NCI-H774 (cell line): ENCODE measurements around the gene STAT6.
"Not testable (repeated sequence)": the region's sequence is repeated elsewhere in the genome, so short reads cannot be mapped to it uniquely, and the experiment has no call there.

Source experiments
- DNase-seq: peaks from one replicate; lab custom pipeline; 2025; lab: John Stamatoyannopoulos, UW

STAT6 gene

DNA sequence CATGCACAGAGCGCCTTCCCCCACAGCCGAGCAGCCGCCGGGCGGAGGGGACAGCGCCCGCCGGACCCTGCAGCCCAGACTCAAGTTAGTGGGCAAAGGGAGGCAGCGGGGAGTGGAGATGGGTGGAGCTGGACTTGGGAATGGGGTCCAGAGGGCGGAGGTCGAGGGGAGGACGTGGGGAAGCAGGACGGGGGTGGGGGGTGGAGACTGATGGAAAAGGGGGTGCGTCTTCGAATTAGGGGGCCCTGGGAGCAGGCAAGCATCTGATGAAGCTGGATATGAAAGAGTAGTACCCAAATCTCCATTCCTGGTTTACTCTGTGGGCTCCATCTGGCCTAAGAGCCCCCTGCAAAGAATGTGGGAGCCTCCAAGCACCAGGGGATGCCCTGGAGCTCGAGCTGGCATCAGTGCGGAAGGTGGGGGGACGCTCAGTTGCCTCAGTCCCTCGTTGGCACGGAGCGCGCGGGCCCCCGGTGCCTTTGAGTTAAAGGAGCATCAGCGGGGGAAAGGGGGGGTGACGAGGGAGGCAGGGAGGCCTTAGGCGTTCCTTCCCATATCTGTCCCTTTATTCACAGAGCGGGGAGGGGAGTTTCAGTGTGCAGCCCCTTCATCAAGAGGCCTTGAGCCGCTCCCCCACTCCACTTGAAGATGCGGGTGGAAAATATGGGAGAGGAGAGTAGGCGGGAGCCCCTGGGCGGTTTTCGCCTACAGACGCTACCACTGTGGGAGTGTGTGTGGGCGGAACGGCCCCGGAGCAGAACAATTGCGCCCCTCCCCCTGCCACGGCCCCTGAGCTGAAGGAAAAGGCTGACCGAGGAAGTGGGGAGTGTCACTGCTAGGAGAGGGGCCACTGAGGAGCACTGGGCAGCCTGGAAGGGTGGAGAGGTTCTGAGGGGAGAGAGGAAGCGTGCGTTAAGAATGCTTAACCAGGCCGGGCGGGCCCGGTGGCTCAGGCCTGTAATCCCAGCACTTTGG lies 21.6 kb downstream of the STAT6 start:
- no peak for DNase-seq

DNA sequence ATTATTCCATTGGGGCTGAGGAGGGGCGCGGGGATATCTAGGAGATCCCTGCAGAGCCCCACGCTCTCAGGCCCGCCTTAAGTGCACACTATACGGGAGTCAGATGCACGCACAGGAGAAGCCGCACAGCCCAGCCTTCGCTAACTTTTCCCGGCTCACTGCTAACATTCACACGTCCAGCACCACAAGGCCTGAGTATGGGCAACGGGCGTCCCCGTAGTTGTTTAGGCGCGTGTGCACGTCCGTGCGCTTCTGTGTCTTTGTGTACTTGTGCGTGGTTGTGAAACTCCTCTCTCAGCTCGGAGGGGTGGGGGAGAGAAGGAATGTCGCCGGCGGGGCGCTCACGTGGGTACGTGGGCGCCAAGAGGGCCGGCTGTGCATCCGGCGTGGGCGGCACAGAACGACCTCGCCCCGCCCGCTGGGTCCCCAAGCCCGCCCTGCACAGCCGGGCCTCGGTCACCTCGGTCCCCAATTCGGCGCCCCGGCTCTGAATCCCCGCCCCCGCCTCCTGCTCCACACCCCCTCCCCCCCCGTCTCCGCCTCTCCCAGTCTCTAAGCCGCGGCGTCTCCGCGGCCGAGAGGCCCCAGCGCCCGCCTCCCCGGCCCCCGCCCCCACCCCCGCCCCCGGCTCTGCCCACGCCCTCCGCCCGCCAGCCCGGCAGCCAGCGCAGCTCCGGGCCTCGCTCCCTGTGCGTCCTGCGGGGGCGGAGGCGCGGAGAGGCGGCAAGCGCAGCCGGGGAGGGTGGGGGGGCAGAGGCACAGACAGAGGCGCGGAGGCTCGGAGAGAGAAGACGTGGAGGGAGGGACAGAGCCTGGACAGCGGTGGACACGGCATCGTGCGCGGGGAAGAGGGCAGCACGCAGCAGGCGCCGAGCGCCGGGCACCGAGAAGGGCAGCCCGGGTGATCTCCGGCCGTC lies 22.6 kb downstream of the STAT6 start, which contains the start of gene NAB2:
Gene NAB2, plus strand, starts transcription at position 761 of the 917 bp plus-strand sequence. CDS start 158 bp downstream, outside the sequence.
- DNase-seq, result peak; percentile 92

DNA sequence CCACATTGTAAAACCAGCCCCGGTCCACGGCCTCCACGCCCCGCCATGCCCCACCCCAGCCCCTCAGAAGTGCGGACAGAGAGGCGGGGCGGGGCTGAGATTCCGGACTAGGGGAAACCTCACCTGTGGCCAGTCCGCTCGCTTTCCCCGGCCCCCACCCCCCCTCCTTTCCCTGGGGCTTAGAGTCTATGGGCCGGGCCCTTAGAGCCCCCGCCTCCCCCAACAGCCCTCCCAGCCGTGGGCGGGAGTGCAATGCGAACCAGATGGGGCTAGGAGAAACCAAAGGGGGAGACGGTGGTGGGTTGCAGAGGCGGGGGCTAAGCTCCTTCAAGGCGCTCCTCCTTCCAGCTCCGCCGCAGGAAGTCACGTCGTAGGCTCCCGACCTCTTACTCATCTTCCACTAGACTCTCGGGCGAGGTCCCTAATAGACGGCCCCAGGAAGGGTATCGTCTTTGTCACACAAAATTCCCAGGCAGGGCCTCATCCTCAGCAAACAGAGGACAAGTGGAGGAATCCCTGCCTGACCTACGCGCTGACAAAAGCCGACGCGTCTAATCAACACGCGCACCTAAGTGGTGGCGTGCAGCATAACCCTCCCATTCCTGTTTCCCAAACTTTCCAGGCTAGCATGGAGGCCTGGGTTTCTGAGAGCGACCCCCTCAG lies 23.3 kb downstream of the STAT6 start:
- DNase-seq, result peak; percentile 58

DNA sequence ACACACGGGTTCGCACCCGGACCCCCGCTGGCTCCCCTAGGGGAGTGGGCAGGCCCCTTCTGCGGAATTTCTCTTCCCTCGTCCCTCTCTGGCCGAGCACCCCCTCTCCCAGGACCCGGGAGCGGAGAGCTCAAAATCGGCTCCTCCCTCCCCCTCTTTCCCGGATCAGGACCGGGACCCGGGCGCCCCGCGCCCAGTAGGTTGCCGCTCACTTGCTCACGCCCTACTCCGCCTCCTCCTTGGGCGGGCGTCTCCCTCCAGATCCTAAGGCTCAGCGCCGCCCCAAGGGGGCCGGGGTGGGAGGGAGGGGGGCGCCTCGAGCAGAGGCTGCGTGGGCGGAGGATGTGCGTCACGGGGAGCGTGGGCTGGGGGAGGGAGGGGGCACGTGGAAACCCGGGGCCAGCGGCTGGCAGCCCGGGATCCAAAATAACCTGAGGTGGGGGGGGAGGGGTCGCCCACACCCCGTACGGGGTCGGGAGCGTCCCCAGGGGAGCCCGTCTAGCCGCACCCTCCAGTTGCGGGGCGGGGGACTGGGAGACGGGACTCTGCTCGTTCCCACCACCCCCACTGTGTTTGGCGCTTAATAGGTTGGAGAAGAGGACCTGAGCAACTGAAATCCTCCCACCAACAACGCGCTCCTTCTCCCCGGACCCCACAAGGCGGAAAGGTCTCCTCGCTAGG lies 24.0 kb downstream of the STAT6 start:
- peak; percentile 58 for DNase-seq

DNA sequence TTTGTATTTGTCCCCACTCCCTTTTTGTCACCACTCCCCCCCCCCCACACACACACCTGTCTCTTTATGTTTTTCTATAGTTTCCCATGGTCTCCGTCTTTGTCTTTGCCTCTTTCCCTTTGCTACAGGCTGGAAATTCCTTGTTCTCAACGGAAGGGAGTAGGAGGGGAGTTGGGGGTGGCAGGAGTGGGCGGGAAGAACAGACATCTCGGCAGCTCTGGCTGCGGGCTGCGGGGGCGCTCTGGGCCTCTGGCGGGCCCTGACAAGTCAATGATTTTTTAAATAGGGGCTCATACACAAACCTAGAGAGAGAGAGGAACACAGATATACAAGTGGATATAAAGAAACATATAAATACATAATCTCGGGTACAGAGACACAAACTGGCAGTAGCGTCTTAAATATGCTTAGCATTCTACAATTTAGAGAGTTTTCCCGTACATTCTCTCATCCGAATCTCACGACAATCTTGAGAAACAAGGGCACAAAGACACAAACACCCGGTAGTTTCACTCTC lies 24.6 kb downstream of the STAT6 start:
- DNase-seq, result peak; percentile 17

DNA sequence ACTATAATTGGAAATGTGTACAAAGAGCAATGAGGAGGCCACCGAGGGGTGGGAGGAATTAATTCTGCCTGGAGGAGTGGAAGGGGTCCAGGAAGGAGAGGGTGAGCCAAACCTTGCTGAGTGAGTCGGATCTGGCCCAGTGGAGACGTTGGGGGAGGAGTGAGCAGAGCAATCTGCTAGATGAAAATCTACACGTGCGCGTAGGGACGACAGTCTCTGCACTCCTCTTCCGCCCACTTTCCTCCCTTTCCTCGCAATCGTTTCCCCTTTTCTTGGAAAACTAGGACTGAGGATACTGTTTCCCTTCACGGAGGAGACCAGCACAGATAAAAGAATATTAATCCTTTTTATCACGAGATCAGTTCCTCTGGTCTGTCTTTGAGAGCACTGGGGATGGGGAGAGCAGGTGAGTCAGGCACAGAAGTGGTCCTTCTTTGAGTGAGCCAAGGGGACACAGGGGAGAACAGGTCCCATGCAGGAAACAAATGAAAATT lies 25.1 kb downstream of the STAT6 start:
- no peak for DNase-seq

DNA sequence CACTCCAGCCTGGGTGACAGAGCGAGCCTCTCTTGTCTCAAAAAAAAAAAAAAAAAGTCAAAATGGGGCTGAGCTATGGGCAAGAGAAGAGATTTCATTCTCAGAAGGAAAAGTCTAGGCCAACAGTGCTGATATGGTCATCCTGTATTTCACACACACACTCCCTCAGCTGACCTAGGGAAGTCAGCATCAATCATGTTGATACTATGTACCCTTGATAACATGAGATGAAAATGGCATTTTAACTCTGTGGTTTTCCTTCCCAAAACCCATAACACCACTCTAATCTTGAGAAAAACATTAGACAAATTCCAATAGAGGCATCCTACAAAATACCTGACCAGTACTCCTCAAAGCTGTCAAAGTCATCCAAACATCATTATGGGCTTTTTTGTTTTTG lies 30.3 kb downstream of the STAT6 start:
- DNase-seq, result no peak

DNA sequence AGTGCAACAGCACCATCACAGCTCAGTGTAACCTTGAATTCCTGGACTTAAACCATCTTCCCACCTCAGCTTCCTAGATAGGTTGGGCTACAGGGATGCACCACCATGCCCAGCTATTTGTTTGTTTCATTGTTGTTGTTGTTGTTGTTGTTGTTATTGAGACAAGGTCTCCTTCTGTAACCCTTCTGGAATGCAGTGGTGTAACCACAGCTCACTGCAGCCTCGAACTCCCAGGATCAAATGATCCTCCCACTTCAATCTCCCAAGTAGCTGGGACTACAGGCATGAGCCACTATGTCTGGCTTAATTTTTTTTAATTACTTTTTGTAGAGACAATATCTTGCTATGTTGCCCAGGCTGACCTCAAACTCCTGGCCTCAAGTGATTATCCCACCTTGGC lies 31.3 kb downstream of the STAT6 start:
- no peak for DNase-seq

DNA sequence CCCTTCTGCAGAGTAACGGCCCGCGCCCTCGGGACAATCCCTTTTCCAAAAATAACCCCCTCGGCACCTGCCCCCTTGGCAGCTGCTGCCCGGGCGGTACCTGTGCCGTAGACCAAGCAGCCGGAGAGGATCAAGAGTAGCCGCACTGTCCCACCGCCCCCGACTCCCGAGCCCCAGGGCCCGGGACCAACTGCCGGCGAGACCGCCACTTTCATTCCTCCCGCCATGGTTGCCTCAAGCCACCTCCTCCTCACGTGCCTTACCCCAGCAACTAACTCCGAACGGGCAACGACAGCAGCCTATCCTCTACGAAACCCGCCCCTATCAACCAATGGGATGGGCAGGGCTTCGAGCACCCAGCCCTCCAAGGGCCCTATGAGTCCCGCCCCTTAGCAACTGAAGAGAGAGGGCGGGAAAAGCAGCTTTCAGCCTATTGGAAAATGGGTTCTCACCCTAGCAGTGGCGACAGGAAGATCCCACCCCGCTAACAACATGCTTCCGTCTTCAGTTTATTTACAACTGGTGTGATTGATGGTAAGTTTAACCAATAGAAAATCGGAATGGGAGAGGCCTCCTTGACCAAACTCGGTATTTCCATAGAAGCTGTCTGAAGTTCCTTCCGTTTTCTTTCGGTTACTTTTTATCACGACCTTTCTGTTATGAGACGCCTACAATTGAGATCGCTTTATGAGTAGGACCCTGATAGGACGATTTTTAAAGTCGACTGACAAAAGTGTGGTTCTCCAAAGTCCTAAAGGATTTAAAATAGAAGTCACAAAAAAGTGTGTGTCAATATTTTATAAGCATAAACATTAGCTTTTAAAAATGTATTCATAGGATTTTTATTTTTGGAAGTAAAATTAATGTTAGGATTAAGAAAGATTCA lies 32.4 kb downstream of the STAT6 start, which contains the start of gene NEMP1:
Gene NEMP1, minus strand, starts transcription at position 273 of the 886 bp plus-strand sequence. Its CDS starts 46 bp downstream, at position 227.
- peak; percentile 100 for DNase-seq

DNA sequence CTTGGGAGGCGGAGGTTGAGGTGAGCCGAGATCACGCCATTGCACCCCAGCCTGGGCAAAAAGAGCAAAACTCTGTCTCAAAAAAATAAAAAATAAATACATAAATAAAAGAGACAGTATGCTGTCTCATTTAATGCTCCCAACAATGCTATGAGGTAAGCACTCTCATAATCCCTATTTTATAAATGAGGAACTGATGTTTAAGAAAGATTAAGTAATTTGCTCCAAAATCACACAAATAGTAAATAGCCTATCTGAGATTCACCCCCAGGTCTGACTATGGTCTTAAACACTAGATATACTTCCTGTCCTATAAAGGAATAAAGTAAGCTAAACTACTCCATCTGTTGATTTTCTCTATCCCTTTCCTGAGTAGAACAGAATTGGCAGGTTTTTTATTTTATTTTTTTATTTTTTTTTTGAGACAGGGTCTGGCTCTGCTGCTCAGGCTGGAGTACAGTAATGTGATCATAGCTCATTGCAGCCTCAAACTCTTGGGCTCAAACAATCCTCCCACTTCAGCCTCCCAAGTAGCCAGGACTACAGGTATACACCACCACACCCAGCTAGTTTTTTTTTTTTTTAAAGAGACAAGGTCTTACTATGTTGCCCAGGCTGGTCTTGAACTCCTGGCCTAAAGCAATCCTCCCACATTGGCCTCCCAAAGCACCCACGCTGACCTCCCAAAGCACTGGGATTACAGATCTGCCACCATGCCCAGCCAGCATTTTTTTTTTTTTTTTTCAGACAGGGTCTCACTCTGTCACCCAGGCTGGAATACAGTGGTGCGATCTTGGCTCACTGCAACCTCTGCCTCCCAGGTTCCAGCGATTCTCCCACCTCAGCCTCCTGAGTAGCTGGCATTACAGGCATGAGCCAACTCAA lies 37.4 kb downstream of the STAT6 start:
- not testable (repeated sequence) for DNase-seq

DNA sequence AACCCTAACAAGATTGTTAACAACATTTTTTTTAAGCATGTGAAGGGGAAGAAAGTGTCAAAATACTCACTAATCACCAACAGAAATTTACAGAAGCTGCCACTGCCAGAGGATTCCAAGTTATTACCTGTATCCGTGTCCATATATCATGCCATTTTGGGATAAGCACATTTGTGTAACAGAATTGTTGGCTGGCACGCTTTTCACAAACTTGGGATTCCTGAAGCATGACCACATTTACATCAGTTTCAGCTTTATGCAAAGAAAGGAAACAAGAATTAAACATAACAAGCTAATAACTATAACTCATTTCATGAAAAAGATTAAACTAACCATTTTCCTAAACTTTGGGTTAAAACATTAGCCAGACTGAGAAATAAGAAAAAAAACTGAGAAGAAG lies 38.5 kb downstream of the STAT6 start:
- DNase-seq, result no peak

DNA sequence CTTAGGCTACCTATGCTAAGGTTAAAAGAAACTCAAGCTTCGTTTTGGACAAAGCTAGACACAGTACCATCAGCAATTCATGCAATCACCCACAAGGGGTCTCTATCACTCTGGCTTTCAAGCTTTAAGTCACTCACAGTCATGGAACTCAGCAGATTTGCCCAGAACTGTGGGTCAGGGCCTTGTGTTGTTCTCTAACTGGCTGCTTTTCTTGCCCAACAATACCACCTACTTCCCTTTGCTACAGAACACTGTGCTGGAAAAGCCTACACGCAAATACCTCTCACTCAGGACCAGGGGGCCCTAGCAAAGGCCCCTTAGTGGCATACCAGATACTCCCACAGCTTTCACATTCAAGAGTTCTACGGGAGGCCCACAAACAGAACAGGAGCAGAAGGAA lies 41.6 kb downstream of the STAT6 start:
- peak; percentile 51 for DNase-seq

DNA sequence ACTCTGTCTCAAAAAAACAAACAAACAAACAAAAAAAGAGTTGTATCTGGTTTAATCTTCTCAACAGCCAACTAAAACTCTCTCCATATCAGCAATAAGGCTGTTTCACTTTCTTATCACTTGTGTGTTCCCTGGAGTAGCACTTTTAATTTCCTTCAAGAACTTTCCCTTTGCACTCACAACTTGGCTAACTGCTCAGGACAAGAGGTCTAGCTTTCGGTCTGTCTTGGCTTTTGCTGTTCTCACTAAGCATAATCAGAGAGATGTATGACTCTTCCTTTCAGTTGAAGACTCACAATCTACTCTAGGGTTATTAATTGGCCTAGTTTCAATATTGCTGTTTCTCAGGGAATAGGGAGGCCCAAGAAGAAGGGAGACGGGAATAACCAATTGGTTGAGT lies 44.9 kb downstream of the STAT6 start:
- no peak for DNase-seq

DNA sequence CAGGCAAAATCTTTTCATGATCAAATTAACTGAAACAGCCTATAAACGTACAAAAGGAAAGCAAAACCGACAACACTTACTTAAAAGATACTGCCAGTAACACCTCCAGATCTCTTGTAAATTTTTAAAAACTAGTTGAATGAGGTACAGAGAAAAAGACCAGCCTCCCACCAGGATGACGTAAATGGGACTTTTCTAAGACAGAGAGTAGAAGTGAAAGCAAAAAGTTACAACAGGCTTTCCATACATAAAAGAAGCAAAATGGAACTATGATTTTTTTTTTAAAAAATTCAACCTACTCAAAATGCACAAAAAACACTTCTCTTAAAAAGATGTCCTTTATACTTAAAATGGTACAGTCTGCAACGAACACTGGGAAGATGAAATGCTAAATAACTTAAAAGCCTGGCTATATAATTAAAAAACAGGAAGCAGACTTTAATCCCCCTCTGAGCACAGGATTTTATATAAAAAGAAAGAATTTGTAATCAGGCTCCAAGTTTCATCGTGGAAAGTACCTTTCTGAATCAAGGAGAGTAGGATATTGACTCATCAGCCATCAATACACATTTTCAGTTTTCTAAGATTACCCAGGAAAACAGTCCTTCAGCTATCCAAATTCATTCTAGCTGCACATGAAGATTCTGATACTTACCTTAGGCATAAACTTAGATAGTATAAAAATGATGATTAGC lies 47.0 kb downstream of the STAT6 start:
- no peak for DNase-seq

DNA sequence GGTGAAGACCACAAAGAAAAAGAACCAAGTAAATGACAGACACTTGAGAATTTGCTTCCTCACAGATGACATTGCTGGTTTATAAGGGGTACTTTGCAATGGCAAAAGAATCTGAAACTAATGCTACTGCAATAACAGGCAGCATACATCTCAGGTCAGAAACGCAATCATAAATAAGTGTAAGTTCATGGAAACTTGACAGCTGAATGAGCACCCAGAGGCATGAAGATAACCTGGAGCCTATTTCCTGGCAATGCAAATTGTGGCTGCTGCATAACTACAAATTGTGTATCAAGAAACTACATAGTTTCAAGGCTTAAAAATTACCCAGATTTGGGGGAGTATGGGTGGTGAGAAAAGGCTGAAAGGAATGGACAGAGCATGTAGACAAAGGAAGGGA lies 52.7 kb downstream of the STAT6 start:
- no peak for DNase-seq

DNA sequence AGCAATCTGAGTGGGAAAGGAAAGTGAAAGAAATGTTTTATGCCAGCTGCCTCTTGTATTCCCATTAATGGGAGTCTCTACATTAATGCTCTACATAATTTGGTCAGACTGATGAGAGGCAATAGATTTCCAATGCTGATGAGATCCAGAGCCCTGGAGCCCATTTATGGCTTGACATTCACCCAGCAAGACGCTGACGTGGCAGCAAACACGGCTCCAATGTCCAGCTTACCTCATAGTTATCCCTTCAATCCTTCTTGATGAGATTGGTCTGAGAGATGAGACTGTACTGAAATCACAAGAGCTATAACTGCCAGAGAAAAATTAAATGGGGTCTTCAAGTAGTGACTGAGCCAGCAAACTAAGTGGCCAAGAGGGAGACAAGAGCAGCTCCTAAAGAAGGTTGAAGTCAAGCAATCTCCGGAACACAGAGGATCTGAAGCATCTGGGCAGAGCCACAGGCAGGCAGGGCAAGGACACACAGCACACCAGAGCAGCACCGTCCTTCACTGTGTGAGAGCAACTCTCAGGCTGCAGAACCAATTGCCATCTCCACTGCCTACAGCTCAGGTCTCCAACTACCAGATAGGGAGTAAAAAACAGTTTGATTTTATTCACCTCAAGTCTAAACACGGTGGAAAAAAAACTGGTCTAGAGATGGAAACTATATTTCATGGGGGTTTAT lies 54.0 kb downstream of the STAT6 start:
- DNase-seq, result no peak

DNA sequence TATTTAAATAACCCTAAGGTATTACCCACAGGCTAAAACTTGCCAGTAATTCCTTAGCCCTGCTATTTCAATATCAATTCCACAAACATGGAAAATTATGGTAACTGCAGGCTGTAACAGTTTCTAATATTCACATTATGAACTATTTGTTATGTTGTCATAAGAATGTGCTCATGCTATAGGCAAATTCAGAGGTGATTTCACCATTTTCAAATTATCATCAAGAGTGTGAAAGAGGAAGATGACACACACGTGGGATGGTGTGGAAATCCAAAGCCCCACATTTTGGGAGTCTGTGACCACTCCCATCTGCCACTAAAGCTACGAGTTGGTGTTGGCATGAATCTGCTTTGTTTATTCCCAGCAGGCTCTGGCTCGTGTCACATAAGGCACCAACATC lies 55.3 kb downstream of the STAT6 start:
- DNase-seq, result no peak

DNA sequence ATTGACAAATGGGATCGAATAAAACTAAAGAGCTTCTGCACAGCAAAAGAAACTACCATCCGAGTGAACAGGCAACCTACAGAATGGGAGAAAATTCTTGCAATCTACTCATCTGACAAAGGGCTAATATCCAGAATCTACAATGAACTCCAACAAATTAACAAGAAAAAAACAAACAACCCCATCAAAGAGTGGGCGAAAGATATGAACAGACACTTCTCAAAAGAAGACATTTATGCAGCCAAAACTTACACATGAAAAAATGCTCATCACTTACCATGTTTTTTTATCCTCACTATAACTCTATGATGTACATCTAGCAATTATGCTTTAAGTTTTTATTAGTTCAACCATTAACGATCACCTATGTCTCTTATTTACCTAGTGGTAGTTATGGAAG lies 57.3 kb downstream of the STAT6 start:
- DNase-seq, result not testable (repeated sequence)
